IgD-negative memory B cell (primary cell): ENCODE data around the gene NUDC. TPM values are rescaled to one million over a fixed set of nuclear protein-coding genes. Genes with fewer than 3 reads are reported as not detected.
"Not testable (repeated sequence)": the region's sequence is repeated elsewhere in the genome, so short reads cannot be mapped to it uniquely, and the experiment has no call there.

ENCODE experiments used
- H3K27ac Mint-ChIP-seq, 3 donors: one replicate each; pipeline ENCODE4 v1.8.0; 2020 to 2022; ENCODE audit warnings: mild to moderate bottlenecking in 3 of 3, mixed read lengths in 3 of 3, moderate library complexity in 1 of 3
- H3K27me3 Mint-ChIP-seq: one replicate; pipeline ENCODE4 v1.8.0; 2021; ENCODE audit warnings: mixed read lengths
- H3K36me3 Mint-ChIP-seq: one replicate; pipeline ENCODE4 v1.8.0; 2020; ENCODE audit warnings: mild to moderate bottlenecking, mixed read lengths
- H3K4me1 Mint-ChIP-seq, 3 donors: one replicate each; pipeline ENCODE4 v1.8.0; 2020 to 2022; ENCODE audit warnings: mixed read lengths in 3 of 3, mild to moderate bottlenecking in 1 of 3
- H3K4me3 Mint-ChIP-seq, 4 donors: one replicate each; pipeline ENCODE4 v1.8.0; 2020 to 2022; ENCODE audit warnings: mild to moderate bottlenecking in 4 of 4, mixed read lengths in 4 of 4, moderate library complexity in 3 of 4
- H3K9me3 Mint-ChIP-seq, 3 donors: one replicate each; pipeline ENCODE4 v1.8.0; 2020 to 2021; ENCODE audit warnings: mixed read lengths in 3 of 3, mild to moderate bottlenecking in 1 of 3
- polyA plus RNA-seq: library from polyadenylated mRNA; unstranded; fragments of 300-500 nt; fragmentation: Illumina TruSeq; gene quantifications from one replicate; pipeline ENCODE4 v1.2.3, GENCODE V29; 2021

Gene NUDC
- polyA plus RNA-seq, 1 donor from 2014 or later, result 121 TPM

GRCh38 chr1:26923711-26924110 lies 2.2 kb downstream of the NUDC start:
- peaks cover 17 to 22% (median 22%) of the 10 kb centered on the region in 3 donors for H3K4me1 Mint-ChIP-seq
- peak overlapping the region; percentile 12 to 89 (median 51) for H3K4me3 Mint-ChIP-seq
- no peaks in the 10 kb centered on the region for H3K9me3 Mint-ChIP-seq
- no peaks in the 10 kb centered on the region for H3K36me3 Mint-ChIP-seq
- peak overlapping the region in 1 of 3 donors; percentile 85 for H3K27ac Mint-ChIP-seq
- no peaks in the 10 kb centered on the region for H3K27me3 Mint-ChIP-seq

- Mint-ChIP-seq H3K4me1 (peaks cover 7 to 11% (median 11%) of the 10 kb centered on the region in 3 donors), H3K36me3 (peaks cover 6% of the 10 kb centered on the region), H3K4me3 (peak overlapping the region in 1 of 4 donors; percentile 87), H3K9me3 (no peaks in the 10 kb centered on the region), H3K27ac (peak overlapping the region in 2 of 3 donors; percentile 24 to 85), H3K27me3 (no peaks in the 10 kb centered on the region)
Observed at GRCh38 chr1:26932531-26932930, 11.0 kb downstream of the NUDC start.

GRCh38 chr1:26936823-26937222 lies 15.3 kb downstream of the NUDC start:
- H3K4me1 Mint-ChIP-seq, result peaks cover 7 to 11% (median 11%) of the 10 kb centered on the region in 3 donors
- H3K36me3 Mint-ChIP-seq, result peaks cover 4% of the 10 kb centered on the region
- no peaks in the 10 kb centered on the region for H3K9me3 Mint-ChIP-seq
- no peak overlapping the region for H3K27ac Mint-ChIP-seq
- no peak overlapping the region for H3K4me3 Mint-ChIP-seq
- H3K27me3 Mint-ChIP-seq, result no peaks in the 10 kb centered on the region

GRCh38 chr1:26938004-26938658 lies 16.6 kb downstream of the NUDC start:
- H3K27ac Mint-ChIP-seq, result peak overlapping the region in 1 of 3 donors; percentile 27
- H3K4me1 Mint-ChIP-seq, result peaks cover 0 to 4% (median 2%) of the 10 kb centered on the region in 3 donors
- H3K4me3 Mint-ChIP-seq, result no peak overlapping the region
- peaks cover 5% of the 10 kb centered on the region for H3K36me3 Mint-ChIP-seq
- H3K27me3 Mint-ChIP-seq, result no peaks in the 10 kb centered on the region
- no peaks in the 10 kb centered on the region for H3K9me3 Mint-ChIP-seq

- Mint-ChIP-seq H3K27ac (peak overlapping the region in 1 of 3 donors; percentile 27), H3K36me3 (peaks cover 9% of the 10 kb centered on the region), H3K27me3 (no peaks in the 10 kb centered on the region), H3K4me3 (peak overlapping the region in 1 of 4 donors; percentile 8), H3K4me1 (peaks cover 0 to 2% (median 0%) of the 10 kb centered on the region in 3 donors), H3K9me3 (no peaks in the 10 kb centered on the region)
Observed at GRCh38 chr1:26938659-26939025, 17.1 kb downstream of the NUDC start.

GRCh38 chr1:26941311-26941710 lies 19.8 kb downstream of the NUDC start:
- Mint-ChIP-seq H3K27me3 (no peaks in the 10 kb centered on the region), H3K4me3 (no peak overlapping the region), H3K4me1 (peaks cover 0 to 2% (median 0%) of the 10 kb centered on the region in 3 donors), H3K36me3 (peaks cover 8% of the 10 kb centered on the region), H3K27ac (no peak overlapping the region), H3K9me3 (no peaks in the 10 kb centered on the region)

GRCh38 chr1:26942656-26943055 lies 21.1 kb downstream of the NUDC start:
- Mint-ChIP-seq H3K4me3 (no peak overlapping the region), H3K4me1 (no peaks in the 10 kb centered on the region), H3K27ac (peak overlapping the region in 1 of 3 donors; percentile 71), H3K36me3 (peaks cover 9% of the 10 kb centered on the region), H3K27me3 (no peaks in the 10 kb centered on the region), H3K9me3 (no peaks in the 10 kb centered on the region)

- peaks cover 9% of the 10 kb centered on the region for H3K36me3 Mint-ChIP-seq
- H3K4me3 Mint-ChIP-seq, result no peak overlapping the region
- no peaks in the 10 kb centered on the region for H3K27me3 Mint-ChIP-seq
- peak overlapping the region in 1 of 3 donors; percentile 31 for H3K27ac Mint-ChIP-seq
- peaks cover 0 to 2% (median 0%) of the 10 kb centered on the region in 3 donors for H3K4me1 Mint-ChIP-seq
- H3K9me3 Mint-ChIP-seq, result no peaks in the 10 kb centered on the region
Observed at GRCh38 chr1:26945138-26945537, 23.6 kb downstream of the NUDC start.

- Mint-ChIP-seq H3K4me3 (no peak overlapping the region), H3K4me1 (peaks cover 0 to 2% (median 0%) of the 10 kb centered on the region in 3 donors), H3K27ac (no peak overlapping the region), H3K27me3 (no peaks in the 10 kb centered on the region), H3K36me3 (peaks cover 9% of the 10 kb centered on the region), H3K9me3 (no peaks in the 10 kb centered on the region)
Observed at GRCh38 chr1:26945728-26946127, 24.2 kb downstream of the NUDC start.

GRCh38 chr1:26946270-26946669 lies 24.7 kb downstream of the NUDC start:
- Mint-ChIP-seq H3K36me3 (peaks cover 9% of the 10 kb centered on the region), H3K27me3 (no peaks in the 10 kb centered on the region), H3K9me3 (no peaks in the 10 kb centered on the region), H3K27ac (no peak overlapping the region), H3K4me1 (peaks cover 0 to 2% (median 0%) of the 10 kb centered on the region in 3 donors), H3K4me3 (no peak overlapping the region)

- H3K36me3 Mint-ChIP-seq, H3K27me3 Mint-ChIP-seq, H3K4me3 Mint-ChIP-seq, H3K4me1 Mint-ChIP-seq, H3K27ac Mint-ChIP-seq, H3K9me3 Mint-ChIP-seq: not testable (repeated sequence)
Observed at GRCh38 chr1:26948725-26949057, 27.1 kb downstream of the NUDC start.

- H3K27me3 Mint-ChIP-seq, result no peaks in the 10 kb centered on the region
- H3K36me3 Mint-ChIP-seq, result peaks cover 5% of the 10 kb centered on the region
- no peak overlapping the region for H3K27ac Mint-ChIP-seq
Observed at GRCh38 chr1:26949266-26949925, 27.9 kb downstream of the NUDC start.

GRCh38 chr1:26949926-26950319 lies 28.4 kb downstream of the NUDC start:
- no peaks in the 10 kb centered on the region for H3K27me3 Mint-ChIP-seq
- peaks cover 5% of the 10 kb centered on the region for H3K36me3 Mint-ChIP-seq
- H3K4me1 Mint-ChIP-seq, result peaks cover 0 to 2% (median 0%) of the 10 kb centered on the region in 3 donors
- no peak overlapping the region for H3K27ac Mint-ChIP-seq
- H3K9me3 Mint-ChIP-seq, result no peaks in the 10 kb centered on the region
- H3K4me3 Mint-ChIP-seq, result no peak overlapping the region

More at GRCh38 chr1:26949266-26949925, 27.9 kb downstream of the NUDC start:
- peaks cover 0 to 2% (median 0%) of the 10 kb centered on the region in 3 donors for H3K4me1 Mint-ChIP-seq
- H3K4me3 Mint-ChIP-seq, result no peak overlapping the region
- H3K9me3 Mint-ChIP-seq, result no peaks in the 10 kb centered on the region

GRCh38 chr1:26950602-26951001 lies 29.1 kb downstream of the NUDC start:
- Mint-ChIP-seq H3K4me1 (peaks cover 0 to 2% (median 0%) of the 10 kb centered on the region in 3 donors), H3K27me3 (no peaks in the 10 kb centered on the region), H3K9me3 (no peaks in the 10 kb centered on the region), H3K36me3 (peaks cover 5% of the 10 kb centered on the region), H3K27ac (no peak overlapping the region), H3K4me3 (peak overlapping the region in 2 of 4 donors; percentile 18 to 76)

- Mint-ChIP-seq H3K4me3 (no peak overlapping the region), H3K9me3 (peaks cover 0 to 2% (median 0%) of the 10 kb centered on the region in 3 donors), H3K4me1 (peaks cover 0 to 2% (median 0%) of the 10 kb centered on the region in 3 donors), H3K36me3 (peaks cover 7% of the 10 kb centered on the region), H3K27ac (no peak overlapping the region), H3K27me3 (no peaks in the 10 kb centered on the region)
Observed at GRCh38 chr1:26951216-26951615, 29.7 kb downstream of the NUDC start.
